Activated naive CD8-positive, alpha-beta T cell treated with anti-CD3 and anti-CD28 coated beads for 36 hours (primary cell): ENCODE results near the gene PLEKHG4. TPM values are rescaled to one million over a fixed set of nuclear protein-coding genes. Genes with fewer than 3 reads are reported as not detected.

ENCODE experiments used
- DNase-seq: peaks from one replicate; pipeline ENCODE4 v3.0.0; 2021
- H3K27ac Mint-ChIP-seq: one replicate; pipeline ENCODE4 v1.8.0; 2022; ENCODE audit warnings: mild to moderate bottlenecking, moderate library complexity, mixed read lengths
- H3K27me3 Mint-ChIP-seq: one replicate; pipeline ENCODE4 v1.8.0; 2022; ENCODE audit warnings: mild to moderate bottlenecking, mixed read lengths
- H3K36me3 Mint-ChIP-seq: one replicate; pipeline ENCODE4 v1.8.0; 2021; ENCODE audit warnings: mild to moderate bottlenecking, mixed read lengths
- H3K4me1 Mint-ChIP-seq: one replicate; pipeline ENCODE4 v1.8.0; 2021; ENCODE audit warnings: mixed read lengths
- H3K4me3 Mint-ChIP-seq: one replicate; pipeline ENCODE4 v1.8.0; 2022; ENCODE audit warnings: mild to moderate bottlenecking, moderate library complexity, mixed read lengths
- H3K9me3 Mint-ChIP-seq: one replicate; pipeline ENCODE4 v1.8.0; 2022; ENCODE audit warnings: mixed read lengths
- total RNA-seq, 2 experiments: library from RNA; stranded (reverse); gene quantifications; one replicate each; pipeline ENCODE4 v1.2.3, GENCODE V29; 2021

PLEKHG4 gene
- total RNA-seq, 2 experiments from 2014 or later, result 30.8 to 37.0 TPM

GRCh38 chr16:67241008-67241900 is 38.1 kb upstream of the PLEKHG4 start:
- no peak overlapping the region for H3K4me3 Mint-ChIP-seq

DNA sequence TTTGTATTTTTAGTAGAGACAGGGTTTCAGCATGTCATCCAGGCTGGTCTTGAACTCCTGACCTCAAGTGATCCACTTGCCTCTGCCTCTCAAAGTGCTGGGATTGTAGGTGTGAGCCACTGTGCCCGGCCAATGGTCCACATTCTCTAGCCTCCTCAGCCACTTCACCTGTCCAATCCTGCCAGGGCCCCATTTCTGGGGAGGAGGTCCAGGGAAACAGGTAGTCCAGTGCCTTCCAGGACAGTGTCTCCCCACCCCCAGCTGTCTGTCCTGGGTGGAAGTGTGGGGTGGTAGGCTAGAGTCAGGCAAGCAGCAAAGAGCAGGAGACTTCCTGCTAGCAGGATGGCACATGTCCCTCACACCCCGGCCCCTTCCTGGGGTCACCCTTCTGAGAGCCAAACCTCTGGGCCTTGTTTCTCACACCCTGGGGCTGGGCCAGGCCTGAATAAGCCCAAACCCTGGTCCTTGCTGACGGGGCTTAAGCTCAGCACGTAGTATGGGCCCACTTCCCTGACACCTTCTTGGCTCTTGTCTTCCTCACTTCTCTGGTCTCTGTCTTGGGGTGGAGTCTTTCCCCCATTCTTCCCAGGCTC is 37.1 kb upstream of the PLEKHG4 start:
- Mint-ChIP-seq H3K27ac (peak overlapping the region; percentile 65), H3K4me3 (no peak overlapping the region), H3K36me3 (peaks cover 16% of the 10 kb centered on the region), H3K9me3 (no peaks in the 10 kb centered on the region), H3K4me1 (peaks cover 38% of the 10 kb centered on the region), H3K27me3 (no peaks in the 10 kb centered on the region)
- DNase-seq, result no peak

More at GRCh38 chr16:67241008-67241900, 38.1 kb upstream of the PLEKHG4 start:
- no peak for DNase-seq
- no peaks in the 10 kb centered on the region for H3K9me3 Mint-ChIP-seq
- H3K27me3 Mint-ChIP-seq, result no peaks in the 10 kb centered on the region
- peak overlapping the region; percentile 75 for H3K27ac Mint-ChIP-seq
- H3K36me3 Mint-ChIP-seq, result peaks cover 23% of the 10 kb centered on the region
- peaks cover 39% of the 10 kb centered on the region for H3K4me1 Mint-ChIP-seq

GRCh38 chr16:67243481-67243880 is 35.9 kb upstream of the PLEKHG4 start:
- Mint-ChIP-seq H3K9me3 (no peaks in the 10 kb centered on the region), H3K27ac (peak overlapping the region; percentile 88), H3K36me3 (peaks cover 11% of the 10 kb centered on the region), H3K4me3 (peak overlapping the region; percentile 89), H3K4me1 (peaks cover 46% of the 10 kb centered on the region), H3K27me3 (no peaks in the 10 kb centered on the region)
- no peak for DNase-seq

DNA sequence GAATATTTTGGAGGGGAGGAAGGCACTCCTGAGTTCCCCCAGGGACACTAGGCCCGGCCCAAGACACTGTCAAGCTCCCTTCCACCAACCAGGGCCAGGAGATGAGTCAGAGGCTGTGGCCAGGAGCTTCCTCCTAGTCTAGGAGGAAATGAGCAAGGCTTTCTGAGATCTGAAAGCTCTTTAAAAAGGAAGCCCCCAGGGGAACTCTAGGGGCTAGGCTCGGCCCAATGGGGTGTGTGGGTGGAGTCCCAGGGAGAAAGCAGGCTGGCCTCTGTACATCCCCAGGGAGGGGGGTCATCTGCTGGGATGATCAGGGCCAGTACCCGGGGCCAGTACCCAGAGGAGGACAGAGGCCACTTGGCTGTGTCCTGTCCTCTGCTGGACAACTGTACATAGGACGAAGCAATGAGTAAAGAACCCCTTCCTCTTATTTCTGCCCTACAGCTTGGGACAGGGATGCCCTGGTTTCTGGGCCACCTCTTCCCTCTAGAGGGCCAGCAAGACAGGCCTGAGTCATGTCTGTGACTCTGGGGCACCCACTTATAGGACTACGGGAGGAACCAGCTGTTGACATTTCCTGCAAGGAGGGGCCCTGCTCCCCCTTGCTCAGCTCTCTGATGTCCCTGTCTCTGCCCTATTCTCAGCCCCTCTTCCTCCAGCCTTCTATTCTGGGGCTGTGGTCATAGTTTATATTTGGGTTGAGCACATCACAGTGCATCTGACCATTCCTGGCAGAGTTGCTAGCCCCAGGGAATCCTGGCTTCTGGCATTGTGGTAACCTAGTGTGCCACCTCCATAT is 34.7 kb upstream of the PLEKHG4 start:
- peaks cover 1% of the 10 kb centered on the region for H3K27me3 Mint-ChIP-seq
- H3K9me3 Mint-ChIP-seq, result no peaks in the 10 kb centered on the region
- peaks cover 11% of the 10 kb centered on the region for H3K36me3 Mint-ChIP-seq
- peaks cover 51% of the 10 kb centered on the region for H3K4me1 Mint-ChIP-seq
- H3K27ac Mint-ChIP-seq, result peak overlapping the region; percentile 88
- H3K4me3 Mint-ChIP-seq, result peak overlapping the region; percentile 89
- peak; percentile 86 for DNase-seq

GRCh38 chr16:67245186-67245585 is 34.1 kb upstream of the PLEKHG4 start:
- H3K27me3 Mint-ChIP-seq, result peaks cover 6% of the 10 kb centered on the region
- H3K4me1 Mint-ChIP-seq, result peaks cover 54% of the 10 kb centered on the region
- peak overlapping the region; percentile 89 for H3K4me3 Mint-ChIP-seq
- no peaks in the 10 kb centered on the region for H3K9me3 Mint-ChIP-seq
- peak overlapping the region; percentile 88 for H3K27ac Mint-ChIP-seq
- no peak for DNase-seq
- H3K36me3 Mint-ChIP-seq, result peaks cover 9% of the 10 kb centered on the region

DNA sequence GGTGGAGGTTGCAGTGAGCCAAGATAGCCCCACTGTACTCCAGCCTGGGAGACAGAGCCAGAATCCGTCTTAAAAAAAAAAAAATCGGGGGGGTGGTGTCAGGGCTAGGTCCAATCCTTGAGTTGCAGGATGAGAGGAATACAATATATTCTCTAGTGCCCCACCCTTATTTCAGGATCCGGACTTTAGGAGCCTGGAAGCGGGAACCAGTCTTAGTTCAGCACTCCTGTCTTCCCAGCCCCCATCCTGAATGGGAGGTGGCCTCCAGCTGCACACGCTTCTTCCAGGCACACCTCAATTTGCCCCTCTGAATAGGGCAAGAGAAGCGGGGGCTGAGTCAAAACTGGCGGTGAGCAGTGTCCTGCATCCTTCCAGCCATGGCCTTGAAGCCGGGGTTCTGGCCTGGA is 33.7 kb upstream of the PLEKHG4 start:
- no peak for DNase-seq
- no peaks in the 10 kb centered on the region for H3K9me3 Mint-ChIP-seq
- peak overlapping the region; percentile 88 for H3K27ac Mint-ChIP-seq
- peaks cover 9% of the 10 kb centered on the region for H3K36me3 Mint-ChIP-seq
- H3K27me3 Mint-ChIP-seq, result peaks cover 6% of the 10 kb centered on the region
- peak overlapping the region; percentile 89 for H3K4me3 Mint-ChIP-seq
- H3K4me1 Mint-ChIP-seq, result peaks cover 56% of the 10 kb centered on the region

DNA sequence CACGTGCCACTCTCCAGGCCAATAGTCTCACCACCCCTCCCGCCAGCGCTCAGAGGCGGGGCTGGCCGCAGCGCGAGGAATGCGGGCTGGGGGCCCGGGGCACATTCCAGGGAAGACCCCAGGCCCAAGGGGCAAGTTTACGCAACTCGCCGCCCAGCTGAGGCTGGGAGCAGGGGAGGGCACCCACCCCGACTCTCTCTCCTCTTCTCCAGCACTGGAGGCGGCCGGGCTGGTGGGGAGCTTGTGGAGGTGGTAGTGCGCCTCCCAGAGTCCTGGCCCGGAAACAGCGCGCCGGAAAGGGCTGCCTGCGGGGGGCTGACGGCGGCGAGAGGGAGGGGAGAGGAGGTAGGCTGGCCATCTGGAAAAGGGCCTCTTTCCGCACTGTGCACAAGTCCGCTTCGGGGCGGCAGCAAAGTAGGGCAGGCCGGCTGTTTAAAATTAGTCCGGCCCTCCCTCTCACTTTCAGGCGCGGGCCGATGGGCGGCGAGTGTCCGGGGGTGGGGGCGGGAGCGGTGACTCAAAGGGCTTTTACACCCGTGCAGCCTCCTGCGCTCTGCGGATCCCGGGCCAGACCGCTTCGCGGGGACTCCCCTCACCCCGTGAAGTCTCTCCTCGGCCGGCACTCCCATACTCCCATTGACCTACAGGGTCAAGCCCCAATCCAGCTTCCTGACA is 33.1 kb upstream of the PLEKHG4 start:
- peaks cover 54% of the 10 kb centered on the region for H3K4me1 Mint-ChIP-seq

GRCh38 chr16:67246756-67247191 is 32.6 kb upstream of the PLEKHG4 start:
- Mint-ChIP-seq H3K27ac (peak overlapping the region; percentile 89), H3K36me3 (peaks cover 4% of the 10 kb centered on the region), H3K9me3 (no peaks in the 10 kb centered on the region), H3K4me1 (peaks cover 49% of the 10 kb centered on the region), H3K27me3 (peaks cover 6% of the 10 kb centered on the region), H3K4me3 (peak overlapping the region; percentile 89)
- no peak for DNase-seq

More for the DNA sequence above, 33.1 kb upstream of the PLEKHG4 start:
- Mint-ChIP-seq H3K4me3 (peak overlapping the region; percentile 89), H3K9me3 (no peaks in the 10 kb centered on the region), H3K36me3 (peaks cover 9% of the 10 kb centered on the region), H3K27ac (peak overlapping the region; percentile 89), H3K27me3 (peaks cover 6% of the 10 kb centered on the region)
- peak; percentile 79 for DNase-seq

DNA sequence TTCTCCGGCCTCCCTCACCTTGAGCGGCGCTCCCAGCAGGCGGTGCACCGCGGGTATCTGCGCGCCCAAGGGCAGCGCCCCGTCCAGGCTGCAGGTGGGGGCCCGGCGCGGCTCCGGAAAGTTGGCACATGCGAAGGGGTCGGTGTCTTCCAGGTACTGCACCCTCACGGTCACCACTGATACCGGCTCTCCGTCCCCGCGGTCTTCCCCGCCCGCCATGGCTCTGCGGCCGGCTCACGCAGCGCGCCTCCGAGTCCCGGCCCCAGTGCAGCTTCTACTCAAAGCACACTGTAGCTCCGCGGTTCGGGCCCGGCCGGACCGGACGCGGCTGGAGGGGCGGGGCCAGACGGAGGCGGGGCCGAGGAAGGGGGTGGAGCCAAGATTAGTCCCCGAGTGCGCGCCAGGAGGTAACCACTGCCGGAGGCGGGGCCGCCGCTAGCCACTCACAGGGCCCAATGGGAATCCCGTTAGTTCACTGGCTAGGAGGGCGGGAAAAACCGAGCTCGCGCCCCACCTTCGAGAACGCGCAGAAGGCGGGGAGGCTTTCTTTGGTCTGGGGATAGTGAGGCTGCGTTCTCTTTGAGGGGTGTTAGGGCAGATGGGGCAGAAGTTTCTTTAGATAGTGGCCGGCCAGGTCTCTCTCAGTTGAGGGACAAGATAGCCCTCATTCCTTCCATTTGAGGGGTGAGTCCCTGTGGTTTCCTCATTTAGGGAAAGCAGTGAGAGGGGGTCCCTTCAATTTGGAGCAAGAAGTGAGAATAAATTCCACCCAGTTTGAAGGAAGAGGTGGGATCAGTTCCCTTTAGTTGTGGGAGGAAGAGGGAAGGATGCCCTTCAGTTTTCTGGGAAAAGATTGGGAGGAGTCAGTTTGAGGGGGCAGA is 31.9 kb upstream of the PLEKHG4 start, which contains the start of gene FHOD1:
Gene FHOD1, minus strand, starts transcription at position 290 of the 881 bp plus-strand sequence. Its CDS starts 71 bp downstream, at position 219.
- Mint-ChIP-seq H3K4me3 (peak within 1 kb of the TSS; percentile 89), H3K4me1 (peaks cover 45% of the 10 kb centered on the region), H3K36me3 (peaks cover 4% of the 10 kb centered on the region), H3K27me3 (peaks cover 6% of the 10 kb centered on the region), H3K27ac (peak within 1 kb of the TSS; percentile 89), H3K9me3 (no peaks in the 10 kb centered on the region)
- DNase-seq, result peak; percentile 98

GRCh38 chr16:67248073-67248400 is 31.3 kb upstream of the PLEKHG4 start:
- Mint-ChIP-seq H3K4me3 (peak overlapping the region; percentile 89), H3K27me3 (peaks cover 6% of the 10 kb centered on the region), H3K36me3 (peaks cover 6% of the 10 kb centered on the region), H3K27ac (peak overlapping the region; percentile 89), H3K4me1 (peaks cover 43% of the 10 kb centered on the region), H3K9me3 (no peaks in the 10 kb centered on the region)
- no peak for DNase-seq

DNA sequence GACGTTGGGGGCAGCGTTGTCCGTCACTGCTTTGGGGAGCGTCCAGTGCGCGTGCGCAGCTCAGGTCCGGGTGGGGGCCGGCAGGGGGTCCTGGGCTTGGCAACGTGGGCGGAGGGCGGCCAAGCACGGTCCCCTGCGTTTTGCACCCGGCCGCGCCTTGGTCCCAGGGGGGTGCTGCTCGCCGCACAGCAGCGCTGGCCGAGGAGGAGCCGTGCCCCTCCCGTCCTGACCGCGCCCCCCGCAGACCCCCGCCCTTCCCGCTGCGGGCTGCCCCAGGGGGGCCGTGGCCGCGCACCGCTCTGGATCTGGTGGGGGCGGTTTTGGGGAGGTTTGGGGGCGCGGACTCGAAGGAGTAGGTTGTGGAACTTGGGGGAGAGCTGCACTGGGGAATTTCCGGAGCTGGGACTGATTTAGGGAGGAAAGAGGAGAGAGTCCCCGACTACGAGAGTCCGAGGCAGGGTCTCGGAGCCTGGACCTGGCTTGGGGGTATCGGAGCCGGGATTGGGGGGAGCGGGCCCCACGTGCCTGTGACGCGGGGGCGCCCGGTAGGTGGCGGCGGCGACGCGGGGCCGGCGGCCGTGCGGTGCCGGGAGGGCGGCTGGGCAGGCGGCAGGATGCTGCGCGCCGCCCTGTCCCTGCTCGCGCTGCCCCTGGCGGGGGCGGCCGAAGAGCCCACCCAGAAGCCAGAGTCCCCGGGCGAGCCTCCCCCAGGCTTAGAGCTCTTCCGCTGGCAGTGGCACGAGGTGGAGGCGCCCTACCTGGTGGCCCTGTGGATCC is 30.7 kb upstream of the PLEKHG4 start, which contains the start of gene SLC9A5:
Gene SLC9A5, plus strand, starts transcription at position 579 of the 777 bp plus-strand sequence. Its CDS starts 36 bp downstream, at position 615.
- peak; percentile 61 for DNase-seq
- H3K27me3 Mint-ChIP-seq, result peaks cover 6% of the 10 kb centered on the region
- no peaks in the 10 kb centered on the region for H3K9me3 Mint-ChIP-seq
- H3K36me3 Mint-ChIP-seq, result peaks cover 10% of the 10 kb centered on the region
- peak within 1 kb of the TSS; percentile 89 for H3K4me3 Mint-ChIP-seq
- H3K27ac Mint-ChIP-seq, result peak within 1 kb of the TSS; percentile 89
- peaks cover 41% of the 10 kb centered on the region for H3K4me1 Mint-ChIP-seq

- peak overlapping the region; percentile 79 for H3K4me3 Mint-ChIP-seq
- H3K27ac Mint-ChIP-seq, result peak overlapping the region; percentile 50
- peaks cover 6% of the 10 kb centered on the region for H3K27me3 Mint-ChIP-seq
- H3K36me3 Mint-ChIP-seq, result peaks cover 12% of the 10 kb centered on the region
- no peaks in the 10 kb centered on the region for H3K9me3 Mint-ChIP-seq
- H3K4me1 Mint-ChIP-seq, result peaks cover 34% of the 10 kb centered on the region
- DNase-seq, result no peak
These were observed 29.9 kb upstream of the PLEKHG4 start for GRCh38 chr16:67249178-67250044.
